Measurements from ENCODE around the gene MYLK.

- TF ChIP-seq, protein P1, sequence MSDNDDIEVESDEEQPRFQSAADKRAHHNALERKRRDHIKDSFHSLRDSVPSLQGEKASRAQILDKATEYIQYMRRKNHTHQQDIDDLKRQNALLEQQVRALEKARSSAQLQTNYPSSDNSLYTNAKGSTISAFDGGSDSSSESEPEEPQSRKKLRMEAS (IDR thresholded peaks at IDR 0.05) = no peak
- no peak for TF ChIP-seq HNF4A (conservative IDR thresholded peaks at IDR 0.05)
- TF ChIP-seq CTCF (IDR thresholded peaks at IDR 0.05; ENCODE audit: low read depth, low read length, missing input control) = no peak
- TF ChIP-seq FOXA1 (IDR thresholded peaks at IDR 0.05) = no peak
- no peak for TF ChIP-seq JUND (IDR thresholded peaks at IDR 0.05)
Observed at GRCh38 chr3:123759311-123759710, 124.8 kb downstream of the MYLK start.

All from liver (tissue), 3 donors.